GM18502 (cell line): ENCODE data around the gene FAM149B1.

Experiments used
- ATAC-seq: cut with Tn5 transposase; IDR thresholded peaks from one replicate; pipeline ENCODE4 v1.9.1; 2021; ENCODE audit warnings: mild to moderate bottlenecking; ENCODE audit not compliant: unreplicated experiment, poor library complexity

The FAM149B1 gene

DNA sequence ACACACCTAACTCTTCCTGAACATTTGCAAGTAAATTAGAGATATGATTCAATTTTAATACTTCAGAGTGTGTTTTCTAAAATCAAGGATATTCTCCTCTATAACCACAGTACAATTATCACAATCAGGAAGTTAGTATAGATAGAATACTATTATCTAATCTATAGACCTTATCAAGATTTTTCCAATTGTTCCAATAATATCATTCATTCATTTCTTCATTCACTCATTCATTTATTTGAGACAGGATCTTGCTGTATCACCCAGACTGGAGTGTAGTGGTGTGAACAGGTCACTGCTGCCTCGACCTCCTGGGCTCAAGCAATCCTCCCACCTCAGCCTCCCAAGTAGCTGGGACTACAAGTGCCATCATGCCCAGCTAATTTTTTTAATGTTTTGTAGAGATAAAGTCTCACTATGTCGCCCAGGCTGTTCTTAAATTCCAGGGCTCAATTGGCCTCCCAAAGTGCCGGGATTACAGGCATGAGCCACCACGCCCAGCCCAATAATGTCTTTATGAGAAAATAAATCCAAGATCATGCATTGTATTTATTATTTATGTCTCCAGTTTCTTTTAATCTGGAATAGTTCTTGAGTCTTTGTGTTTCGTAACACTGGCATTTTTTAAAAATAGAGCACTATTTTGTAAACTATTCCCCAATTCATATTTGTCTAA is 95.1 kb downstream of the FAM149B1 start:
- ATAC-seq = no peak

DNA sequence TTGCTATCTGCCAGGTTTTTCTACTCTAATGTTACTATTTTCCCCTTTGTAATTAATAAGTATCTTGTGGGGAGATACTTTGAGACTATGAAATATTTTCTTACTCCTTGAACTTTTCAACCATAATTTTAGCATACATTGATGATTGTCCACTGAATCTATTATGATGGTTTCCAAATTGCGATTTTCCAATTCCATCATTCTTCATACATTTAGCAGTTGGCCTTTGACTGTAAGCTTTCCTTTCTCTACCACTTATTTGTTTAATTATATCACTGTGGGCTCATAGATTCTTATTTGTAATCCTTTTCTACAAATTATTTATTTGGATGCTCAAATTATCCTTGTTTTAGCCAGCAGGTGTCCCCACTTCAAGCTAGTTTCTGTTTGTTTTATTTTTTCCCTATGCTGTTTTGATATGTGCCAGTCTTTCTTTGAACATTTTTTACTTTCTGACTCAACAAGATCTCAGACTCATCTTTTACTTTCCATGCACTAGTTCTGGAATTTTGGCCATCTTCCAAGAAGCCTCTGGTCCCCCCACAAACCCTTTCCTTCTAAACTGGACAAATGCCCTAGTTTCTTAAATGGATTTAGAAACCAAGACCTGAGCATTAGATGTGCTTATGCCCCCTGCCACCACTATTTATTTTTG is 95.9 kb downstream of the FAM149B1 start:
- ATAC-seq = no peak

DNA sequence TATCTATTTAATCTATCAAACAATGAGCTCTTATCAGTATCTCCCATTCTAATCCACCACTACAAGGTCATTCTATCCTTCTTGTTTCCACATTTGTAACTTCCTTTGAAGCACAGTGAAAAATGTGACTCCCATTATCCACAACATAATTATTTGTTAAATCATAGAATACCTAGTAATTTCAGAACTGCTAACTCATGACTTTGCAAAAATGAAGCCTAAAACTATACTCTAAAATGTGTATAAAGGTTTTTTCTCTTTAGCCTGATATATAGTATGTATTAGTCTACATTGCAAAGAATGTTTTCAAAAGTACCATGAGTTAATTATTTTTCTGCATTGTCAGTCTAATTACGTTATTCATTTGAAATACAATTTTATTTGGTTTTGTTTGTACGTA is 96.5 kb downstream of the FAM149B1 start:
- ATAC-seq = no peak

DNA sequence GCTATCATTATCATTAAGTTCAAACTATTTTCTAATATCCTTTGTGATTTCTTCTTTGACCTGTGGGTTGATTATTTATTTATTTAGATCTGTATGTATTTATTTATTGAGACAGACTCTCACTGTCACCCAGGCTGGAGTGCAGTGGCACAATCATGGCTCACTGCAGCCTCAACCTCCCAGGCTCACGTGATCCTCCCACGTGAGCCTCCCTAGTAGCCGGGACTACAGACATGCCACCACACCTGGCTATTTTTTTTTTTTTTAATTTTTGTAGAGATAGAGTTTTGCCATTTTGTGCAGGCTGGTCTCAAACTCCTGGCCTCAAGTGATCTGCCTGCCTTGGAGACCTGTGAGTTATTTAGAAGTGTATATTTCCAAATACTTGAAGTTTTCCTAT is 113.2 kb downstream of the FAM149B1 start:
- ATAC-seq = no peak

DNA sequence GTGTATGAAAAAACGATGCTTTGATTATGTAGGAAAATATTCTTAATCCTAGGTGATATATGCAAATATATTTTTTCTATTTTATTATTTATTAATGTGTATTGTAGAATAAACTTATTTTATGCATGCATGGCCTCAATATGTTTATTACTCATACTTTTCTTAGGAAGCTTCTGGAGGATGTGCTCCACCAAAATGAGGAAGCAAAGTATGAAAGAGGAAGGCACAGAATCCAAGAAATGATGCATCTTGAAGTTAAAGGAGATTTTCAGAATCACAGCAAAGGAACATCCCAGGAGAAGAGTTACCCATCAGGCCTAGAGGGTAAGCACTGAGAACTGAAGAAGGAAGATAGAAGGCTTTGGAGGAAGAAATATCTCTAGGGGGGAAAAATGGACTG is 119.5 kb downstream of the FAM149B1 start:
- ATAC-seq = no peak

DNA sequence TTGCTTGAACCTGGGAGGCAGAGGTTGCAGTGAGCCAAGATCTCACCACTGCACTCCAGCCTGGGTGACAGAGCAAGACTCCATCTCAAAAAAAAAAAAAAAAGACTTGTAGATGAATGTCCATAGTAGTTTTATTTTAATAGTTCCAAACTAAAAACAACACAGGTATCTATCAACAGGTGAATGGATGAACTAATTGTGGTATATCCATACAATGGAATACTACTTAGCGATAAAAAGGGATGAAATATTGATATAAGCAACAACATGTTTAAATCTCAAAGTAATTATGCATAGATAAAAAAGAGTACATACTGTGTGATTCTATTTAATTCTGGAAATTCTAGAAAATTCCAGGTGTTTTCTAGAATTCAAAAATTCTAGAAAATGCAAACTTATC is 122.0 kb downstream of the FAM149B1 start:
- no peak for ATAC-seq

DNA sequence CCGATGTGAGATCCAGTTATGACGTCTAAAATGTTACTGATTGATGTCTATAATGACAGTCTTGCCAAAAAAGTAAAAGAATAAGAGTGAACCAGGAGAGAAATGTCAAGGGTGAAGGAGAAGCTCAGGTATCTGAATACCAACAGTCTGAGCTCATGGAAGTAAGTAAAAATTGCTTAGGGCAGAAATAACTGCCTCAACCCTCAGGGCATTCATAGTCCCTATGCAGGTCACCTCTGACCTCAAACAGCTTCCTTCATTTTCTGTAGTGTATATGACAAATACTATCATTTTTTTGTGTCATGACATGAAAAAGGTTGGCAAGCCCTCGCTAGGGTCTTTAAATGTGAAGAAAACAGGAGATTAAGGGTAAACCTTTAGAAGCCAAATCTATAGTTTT is 125.5 kb downstream of the FAM149B1 start:
- no peak for ATAC-seq
